GM03348 (cell line): ENCODE results near the gene OGG1.
A peak's percentile ranks its signal among the peaks of the same experiment; 100 is the strongest.

ENCODE experiments used
- DNase-seq: peaks from one replicate; pipeline ENCODE4 v3.0.0; 2012; ENCODE audit warnings: low spot score

OGG1 gene

DNA sequence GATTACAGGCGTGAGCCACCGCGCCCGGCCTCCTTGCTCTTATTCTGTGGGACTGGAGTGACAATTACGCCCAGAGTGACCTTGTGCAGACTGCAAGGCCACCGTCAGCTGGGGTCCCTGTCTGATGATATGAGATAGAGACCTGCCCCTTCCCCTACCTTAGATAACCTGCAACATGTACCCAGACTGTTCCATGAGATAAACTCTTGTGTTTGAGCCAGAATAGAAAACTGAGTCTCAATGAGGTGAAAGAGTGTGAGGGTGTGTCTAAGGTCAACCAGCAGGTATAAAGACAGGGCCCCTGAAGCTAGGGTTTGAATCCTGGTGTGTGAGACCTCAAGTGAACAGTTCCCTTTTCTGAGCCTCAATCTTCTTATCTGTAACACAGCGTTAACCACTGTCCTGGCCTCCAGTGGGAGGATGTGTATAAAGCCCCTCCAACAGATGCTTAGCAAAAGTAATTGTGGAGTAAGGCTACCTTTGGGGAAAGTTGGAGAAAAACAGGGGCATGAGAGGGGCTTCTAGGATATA lies 36.5 kb downstream of the OGG1 start:
- no peak for DNase-seq

DNA sequence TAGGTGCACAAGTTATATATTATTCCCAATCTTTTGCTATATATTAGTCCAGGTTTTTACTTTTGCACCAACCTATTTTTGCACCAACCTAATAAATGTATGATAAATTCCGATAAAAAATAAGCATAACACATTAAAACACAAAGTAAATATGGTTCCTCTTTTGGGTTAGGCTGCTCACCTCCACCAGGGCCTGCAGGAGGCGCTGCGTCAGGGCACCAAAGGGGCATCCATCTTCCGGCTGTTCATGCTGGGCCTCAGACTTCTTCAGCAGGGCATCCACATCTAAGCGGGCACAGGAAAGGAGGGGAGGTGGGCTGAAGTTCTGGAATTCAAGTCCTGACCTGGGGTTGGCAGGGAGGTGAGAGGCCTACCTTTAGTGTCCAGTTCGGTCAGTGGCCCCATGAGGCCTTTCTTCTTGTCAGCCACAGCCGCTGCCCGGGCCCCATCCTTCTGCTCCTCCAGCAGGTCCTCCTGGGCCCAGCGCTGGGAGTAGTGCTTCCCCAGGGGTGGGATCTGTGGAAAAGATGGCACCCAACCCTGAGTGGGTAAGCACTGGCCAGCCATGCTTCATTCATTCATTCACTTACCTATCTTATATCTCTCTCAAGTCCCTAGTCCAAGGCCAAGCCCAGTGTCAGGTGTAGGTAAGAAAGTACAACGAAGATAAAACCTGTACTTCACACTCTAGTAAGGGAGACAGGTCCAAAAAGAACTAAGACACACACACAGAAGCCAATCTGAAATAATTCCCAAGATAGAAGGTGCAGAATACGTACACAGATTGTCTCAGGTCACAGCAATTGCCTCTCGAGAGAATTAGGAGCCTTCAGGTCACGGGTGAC lies 37.3 kb downstream of the OGG1 start:
- no peak for DNase-seq

DNA sequence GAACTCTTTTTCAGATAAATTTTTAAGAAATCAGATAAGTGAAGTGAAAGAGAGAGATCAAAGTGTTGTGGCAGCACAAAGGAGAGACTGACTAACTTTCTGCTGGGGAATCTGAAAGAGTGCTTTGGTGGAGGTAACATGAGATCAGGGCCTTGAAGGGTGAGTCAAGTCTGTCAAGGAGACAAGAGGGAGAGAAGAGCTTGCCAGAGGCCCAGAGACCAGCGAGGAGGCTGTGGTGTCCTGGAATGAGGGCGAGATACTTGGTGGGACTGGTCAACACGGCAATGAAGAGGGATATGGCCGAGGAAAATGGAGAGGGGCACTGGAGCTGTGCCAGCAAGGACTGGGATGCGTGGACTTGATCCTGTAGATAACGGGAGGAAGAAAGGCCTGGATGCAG lies 38.0 kb downstream of the OGG1 start:
- no peak for DNase-seq

DNA sequence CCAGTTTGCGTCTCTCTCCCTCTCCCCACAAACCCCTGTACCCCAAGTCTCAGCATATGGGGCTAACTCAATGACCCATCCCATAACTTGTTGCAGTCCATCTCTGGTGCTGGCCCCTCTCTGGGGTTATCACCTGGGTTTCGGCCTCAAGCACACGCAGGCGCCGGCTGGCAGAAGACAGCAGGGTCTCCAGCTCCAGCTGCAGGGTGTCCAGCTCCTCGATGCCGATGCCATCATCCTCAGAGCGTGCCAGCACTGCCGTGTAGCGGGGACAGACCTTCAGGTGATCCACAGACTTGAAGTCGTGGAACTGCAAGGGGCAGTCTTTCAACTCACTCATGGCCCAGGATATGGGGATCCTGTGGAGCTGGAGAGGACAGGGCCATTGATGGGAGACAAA lies 41.4 kb downstream of the OGG1 start:
- no peak for DNase-seq

DNA sequence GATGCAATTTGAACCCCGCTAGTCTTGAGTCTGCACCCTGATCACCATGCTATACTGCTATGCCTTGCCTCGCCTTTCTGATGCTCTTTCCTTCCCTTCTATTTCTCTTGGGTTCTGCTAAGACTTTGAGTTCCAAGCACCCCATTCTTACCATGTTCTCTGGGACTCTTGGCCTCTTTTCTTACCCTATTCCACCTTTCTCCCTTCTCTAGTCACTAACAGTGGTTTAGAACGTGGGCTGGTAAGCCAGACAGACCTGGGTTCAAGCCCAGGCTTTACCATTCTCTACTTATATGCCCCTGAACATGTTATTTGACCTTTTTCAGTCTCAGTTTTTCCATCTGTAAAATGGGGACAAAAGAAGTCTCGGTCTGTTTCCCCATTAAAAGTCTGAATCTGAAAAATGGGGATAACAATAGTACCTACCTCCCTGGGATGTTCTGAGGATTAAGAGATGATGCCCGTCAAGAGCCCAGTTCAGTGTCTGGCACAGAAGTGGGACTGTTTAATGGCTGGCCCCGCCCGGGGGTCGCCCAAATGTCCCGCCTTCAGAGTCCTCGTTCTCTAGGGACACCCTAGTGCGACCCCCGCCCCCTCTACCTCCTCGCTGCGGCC lies 42.1 kb downstream of the OGG1 start:
- DNase-seq: no peak

DNA sequence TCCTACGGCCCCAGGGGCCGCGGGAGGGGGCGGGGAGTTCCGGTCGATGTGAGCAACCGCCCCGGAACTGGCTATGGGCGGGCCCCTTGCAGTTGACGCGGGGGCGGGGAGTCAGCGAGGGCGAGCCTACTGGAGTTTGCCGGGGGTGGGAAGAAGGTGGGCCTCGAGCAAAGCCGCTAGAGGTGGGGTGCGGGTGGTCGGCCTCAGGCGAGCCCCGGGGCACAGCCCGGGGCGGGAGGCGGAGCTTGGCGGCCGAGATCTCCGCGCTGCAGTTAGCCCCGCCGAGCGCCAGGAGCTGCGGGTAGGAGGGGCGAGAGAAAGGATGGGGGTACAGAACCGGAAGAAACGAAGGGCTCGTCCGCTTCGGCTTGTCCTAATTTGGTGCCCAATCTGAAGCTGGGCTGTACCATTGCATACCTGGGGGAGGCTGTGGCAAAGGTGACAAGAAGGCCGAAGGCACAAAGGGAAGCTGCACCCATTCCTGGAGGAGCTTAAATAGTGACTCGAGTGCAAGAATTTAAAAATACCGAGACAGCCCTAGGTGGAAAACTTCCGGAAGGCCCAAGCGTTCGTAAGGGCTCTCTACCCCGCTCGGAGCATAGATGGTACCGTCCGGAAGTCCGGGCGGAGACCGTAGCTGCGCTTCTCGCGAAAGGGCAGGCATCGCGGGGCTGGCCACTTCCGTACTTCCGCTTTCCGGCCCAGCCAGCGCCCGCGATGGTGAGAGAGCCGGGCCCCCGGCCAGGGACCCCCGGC lies 42.8 kb downstream of the OGG1 start, which contains the start of the genes ARPC4 and TADA3:
TSS of gene ARPC4 (plus strand) at position 678 of the 756 bp plus-strand sequence. CDS start at position 718, 40 bp downstream.
TSS of gene TADA3 (minus strand) at position 69 of the 756 bp plus-strand sequence. CDS start 1,007 bp downstream, outside the sequence.
- peak; percentile 96 for DNase-seq

DNA sequence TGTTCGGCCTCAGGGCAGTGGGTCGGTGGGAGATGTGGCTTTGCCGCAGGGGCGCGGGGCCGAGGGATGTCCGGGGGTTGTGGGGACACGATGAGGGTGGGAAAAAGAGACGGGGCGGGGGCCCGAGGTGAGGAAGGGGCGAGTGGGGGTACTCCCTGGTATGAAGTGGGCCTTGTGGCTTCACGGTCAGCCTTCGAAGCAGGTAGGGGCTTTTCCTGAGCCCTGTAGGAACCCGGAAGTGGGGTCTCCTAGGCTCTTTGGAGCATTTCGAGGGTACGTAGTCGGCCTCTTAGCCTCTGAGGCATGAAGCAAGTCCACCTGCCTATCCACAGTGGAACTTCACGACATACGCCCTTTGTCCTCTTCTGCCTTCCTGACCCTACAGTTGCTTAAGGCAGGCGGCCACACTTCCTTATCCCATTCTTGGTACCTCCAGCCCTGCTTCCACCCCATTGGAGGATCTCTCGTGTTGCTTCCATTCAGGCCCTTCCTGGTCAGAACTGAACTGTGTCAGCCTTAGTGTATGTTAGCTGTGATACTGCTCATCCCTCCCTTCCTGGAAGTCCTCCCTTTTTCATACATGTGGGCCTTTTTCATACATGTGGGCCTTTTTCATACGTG lies 43.5 kb downstream of the OGG1 start:
- peak; percentile 63 for DNase-seq

DNA sequence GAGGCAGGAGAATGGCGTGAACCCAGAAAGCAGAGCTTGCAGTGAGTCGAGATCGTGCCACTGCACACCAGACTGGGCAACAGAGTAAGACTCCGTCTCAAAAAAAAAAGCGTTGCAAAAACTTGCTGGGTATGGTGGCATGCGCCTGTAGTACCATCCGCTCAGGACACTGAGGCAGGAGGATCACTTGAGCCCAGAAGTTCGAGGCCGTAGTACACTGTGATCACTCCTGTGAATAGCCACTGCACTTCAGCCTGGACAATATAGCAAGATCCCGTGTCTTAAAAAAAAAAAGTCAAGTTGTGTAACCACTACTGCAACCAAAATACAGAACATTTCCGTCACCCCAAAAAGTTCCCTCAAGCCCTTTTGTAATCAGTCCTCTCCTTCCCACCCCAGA lies 44.6 kb downstream of the OGG1 start:
- DNase-seq: no peak

DNA sequence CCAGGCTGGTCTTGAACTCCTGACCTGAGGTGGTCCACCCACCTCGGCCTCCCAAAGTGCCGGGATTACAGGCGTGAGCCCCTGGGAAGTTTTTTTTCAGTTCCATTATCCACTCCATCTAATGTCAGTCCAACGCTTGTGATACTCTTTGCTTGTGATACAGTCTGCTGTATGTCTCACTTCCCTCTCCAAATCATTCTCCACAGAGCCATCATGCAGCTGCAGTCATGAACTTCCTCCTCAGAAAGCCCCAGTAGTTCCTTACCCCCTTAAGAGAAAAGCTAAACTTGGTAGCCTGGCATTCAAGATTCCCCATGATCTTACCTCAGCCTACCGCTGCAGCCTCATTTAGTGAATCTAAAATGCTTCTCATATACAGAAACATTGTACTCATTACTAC lies 45.5 kb downstream of the OGG1 start:
- no peak for DNase-seq

DNA sequence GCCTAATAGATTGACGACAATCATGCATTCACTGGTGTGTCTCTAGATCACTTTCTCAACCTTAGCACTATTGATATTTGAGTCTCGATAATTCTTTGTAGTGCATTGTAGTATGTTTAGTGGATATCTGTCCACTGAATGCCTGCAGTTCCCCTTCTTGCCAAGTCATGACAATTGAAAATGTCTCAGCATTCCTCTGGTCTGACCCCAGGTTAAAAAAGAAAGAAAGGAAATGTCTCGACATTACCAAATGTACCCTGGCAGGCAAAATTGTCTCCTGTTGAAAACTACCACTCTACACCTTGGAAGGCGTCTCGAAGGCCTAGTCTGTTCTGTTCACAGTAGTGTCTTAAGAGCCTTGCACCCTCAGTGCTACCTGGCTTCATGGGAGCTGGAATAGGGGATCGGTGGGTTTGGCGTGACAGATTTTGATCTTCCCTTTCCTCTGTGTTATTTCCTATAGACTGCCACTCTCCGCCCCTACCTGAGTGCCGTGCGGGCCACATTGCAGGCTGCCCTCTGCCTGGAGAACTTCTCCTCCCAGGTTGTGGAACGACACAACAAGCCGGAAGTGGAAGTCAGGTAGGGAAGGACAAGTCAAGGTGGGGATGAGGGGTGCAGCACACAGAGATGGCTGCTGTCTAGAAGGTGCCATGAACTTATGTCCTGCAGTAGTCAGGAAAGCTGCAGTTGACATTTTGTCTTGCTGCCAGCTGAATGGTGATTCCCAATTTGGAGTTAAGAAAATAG lies 47.6 kb downstream of the OGG1 start:
- DNase-seq: no peak

DNA sequence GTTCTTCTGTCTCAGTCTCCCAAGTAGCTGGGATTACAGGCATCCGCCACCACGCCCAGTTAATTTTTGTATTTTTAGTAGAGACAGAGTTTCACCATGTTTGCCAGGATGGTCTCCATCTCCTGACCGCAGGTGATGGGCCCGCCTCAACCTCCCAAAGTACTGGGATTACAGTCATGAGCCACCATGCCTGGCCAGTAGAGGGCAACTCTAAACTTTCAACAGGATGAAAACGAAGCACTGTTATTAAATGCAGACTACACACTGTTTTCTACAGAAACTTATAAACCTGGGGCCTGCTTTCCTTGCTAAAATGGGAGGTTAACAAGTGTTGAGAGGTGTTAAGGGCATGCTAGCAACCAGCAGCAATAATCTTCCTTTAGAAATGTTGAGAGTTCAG lies 50.8 kb downstream of the OGG1 start:
- no peak for DNase-seq

DNA sequence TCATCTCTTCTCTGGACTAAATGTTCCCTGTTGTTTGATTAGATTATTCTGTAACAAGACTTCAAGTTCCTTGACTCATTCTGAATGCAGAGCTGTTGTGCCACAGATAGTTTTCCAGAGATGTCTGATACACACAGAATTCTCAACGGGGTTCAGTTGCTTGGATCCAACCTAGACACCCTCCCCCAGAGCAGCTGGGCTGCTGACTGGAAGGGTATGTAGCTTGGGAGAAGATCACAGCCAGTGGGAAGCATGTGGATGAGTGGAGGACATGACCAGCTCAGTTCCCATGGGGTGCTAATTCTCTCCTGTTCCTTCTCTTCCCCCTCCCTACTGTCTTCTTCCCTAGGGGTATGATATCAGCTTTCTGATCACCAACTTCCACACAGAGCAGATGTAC lies 53.7 kb downstream of the OGG1 start:
- no peak for DNase-seq

DNA sequence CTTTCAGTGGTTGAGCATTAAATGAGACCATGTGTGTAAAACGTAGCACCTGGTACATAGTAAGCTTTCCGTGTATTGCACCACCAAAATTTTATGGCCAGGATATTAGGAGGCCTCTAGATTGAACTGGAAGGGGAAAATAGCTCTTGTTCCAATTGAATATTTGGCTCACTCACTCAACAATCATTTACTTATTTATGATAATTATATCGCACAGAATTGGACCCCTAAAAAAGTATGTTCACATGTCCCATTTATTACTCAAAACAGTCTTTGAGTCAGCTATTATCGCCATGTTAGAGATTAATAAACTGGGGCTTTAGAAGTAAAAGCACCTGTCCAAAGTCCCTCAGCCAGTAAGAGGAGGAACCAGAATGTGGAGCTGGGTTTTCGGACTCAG lies 55.2 kb downstream of the OGG1 start:
- no peak for DNase-seq

DNA sequence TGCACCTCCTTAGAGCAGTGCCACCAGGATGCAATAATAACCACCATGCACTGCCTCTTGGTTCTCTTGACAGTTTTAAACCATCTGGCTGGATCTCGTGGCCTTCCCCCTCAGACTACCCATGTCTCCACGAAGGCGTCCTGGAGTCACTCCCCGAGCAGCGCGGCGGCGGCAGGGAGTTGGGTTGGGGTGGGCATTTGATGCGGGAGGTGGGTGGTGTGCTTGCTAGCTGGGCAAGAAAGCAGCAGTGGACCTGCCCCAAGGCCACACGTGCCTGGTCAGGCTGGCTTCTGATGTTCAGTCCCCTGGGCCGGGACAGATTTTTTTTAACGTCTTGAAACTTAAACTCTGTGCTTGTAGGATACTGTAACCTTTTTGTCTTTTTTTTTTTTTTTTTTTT lies 56.4 kb downstream of the OGG1 start:
- DNase-seq: no peak
